ENCODE measurements around the gene NKX6-2. TPM values are rescaled to one million over a fixed set of nuclear protein-coding genes. Genes with fewer than 3 reads are reported as not detected.
A peak's percentile ranks its signal among the peaks of the same experiment; 100 is the strongest.

NKX6-2 gene
- total RNA-seq, 2 donors from 2014 or later, result not detected

DNA sequence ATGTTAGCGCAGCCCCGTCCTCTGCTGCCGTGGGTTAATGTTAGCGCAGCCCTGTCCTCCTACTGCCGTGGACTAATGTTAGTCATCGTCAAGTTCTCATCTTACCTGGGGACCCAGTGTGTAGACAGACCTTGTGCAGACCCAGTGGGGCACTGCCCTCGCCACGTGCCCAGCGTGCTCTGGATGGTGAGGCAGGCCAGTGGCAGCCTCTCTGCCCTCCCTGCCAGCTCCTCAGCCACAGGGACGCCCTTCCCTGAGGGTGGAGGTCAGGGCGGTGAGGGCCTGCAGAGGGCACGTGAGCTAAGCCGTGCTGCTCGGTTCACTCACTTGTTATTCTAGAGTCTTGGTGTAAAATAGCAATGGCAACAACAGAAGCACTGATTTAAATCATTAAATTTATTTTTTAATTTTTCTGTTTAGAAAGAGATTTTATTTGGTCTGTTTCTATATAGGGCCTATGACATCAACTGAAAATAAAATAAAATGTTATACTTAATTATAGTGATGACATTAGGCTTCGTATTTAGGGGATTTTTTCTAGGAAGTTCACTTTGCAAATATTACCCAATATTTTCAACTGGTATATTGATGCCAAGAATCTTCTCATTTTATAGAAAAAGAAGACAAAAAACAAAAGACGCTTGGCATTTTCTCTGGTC is 48.4 kb downstream of the NKX6-2 start:
- no peak overlapping the region for H3K27ac Mint-ChIP-seq
- no peaks in the 10 kb centered on the region for H3K27me3 Mint-ChIP-seq
- H3K4me3 Mint-ChIP-seq, result no peak overlapping the region
- H3K36me3 Mint-ChIP-seq (ENCODE audit: low read depth), result no peaks in the 10 kb centered on the region
- no peaks in the 10 kb centered on the region for H3K9me3 ChIP-seq (ENCODE audit: control insufficient read depth, low read length, poor library complexity, severe bottlenecking)
- no peak for ATAC-seq
- no peak for DNase-seq
- no peaks in the 10 kb centered on the region for H3K4me1 Mint-ChIP-seq

DNA sequence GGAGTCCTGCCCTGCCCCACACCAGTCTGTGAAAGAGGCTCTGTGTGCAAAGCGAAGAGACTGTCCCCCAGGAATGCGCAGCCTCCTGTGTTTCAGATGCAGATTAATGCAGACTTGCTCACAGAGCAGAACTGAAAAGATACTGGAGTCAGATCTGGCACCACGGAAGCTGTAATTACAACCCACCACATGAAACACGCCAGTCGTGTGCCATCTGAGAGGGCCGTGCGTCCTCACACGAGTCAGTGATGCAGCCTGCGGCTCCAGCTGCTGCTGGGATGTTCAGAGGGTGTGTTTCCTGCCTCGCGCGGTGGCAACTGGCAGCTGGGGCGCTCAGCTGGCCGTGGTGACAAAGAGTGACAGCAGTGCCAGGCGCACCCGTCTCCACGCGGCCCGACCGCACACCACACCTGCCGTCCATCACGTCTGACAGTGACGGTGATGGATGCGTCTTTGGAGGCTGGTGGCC is 50.0 kb downstream of the NKX6-2 start:
- no peaks in the 10 kb centered on the region for H3K27me3 Mint-ChIP-seq
- no peaks in the 10 kb centered on the region for H3K4me1 Mint-ChIP-seq
- H3K4me3 Mint-ChIP-seq, result no peak overlapping the region
- ATAC-seq, result no peak
- no peaks in the 10 kb centered on the region for H3K9me3 ChIP-seq (ENCODE audit: control insufficient read depth, low read length, poor library complexity, severe bottlenecking)
- no peak for DNase-seq
- peak overlapping the region; percentile 39 for H3K27ac Mint-ChIP-seq
- no peaks in the 10 kb centered on the region for H3K36me3 Mint-ChIP-seq (ENCODE audit: low read depth)

DNA sequence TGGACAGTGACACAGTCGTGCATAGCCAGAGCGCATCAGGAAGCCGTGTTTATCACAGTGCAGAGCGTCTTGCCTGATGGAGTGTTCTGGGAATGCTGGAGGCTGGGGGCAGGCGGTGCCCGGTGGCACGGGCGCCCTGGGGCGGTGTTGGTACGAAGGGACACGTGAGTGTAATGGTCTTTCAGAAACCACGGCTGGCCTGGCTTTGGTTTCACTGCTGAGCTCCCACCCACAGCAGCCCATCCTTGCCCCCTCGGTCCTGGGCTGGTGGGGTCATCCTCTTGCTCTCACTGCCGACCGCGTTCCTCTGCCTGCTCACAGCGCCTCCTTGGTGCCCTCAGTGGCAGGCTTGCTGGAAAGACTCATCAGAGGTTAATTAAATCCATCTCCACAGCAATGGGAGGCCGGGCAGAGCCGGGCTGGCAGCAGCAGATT is 50.6 kb downstream of the NKX6-2 start:
- H3K9me3 ChIP-seq (ENCODE audit: control insufficient read depth, low read length, poor library complexity, severe bottlenecking), result no peaks in the 10 kb centered on the region
- Mint-ChIP-seq H3K27ac (peak overlapping the region; percentile 39), H3K4me1 (no peaks in the 10 kb centered on the region), H3K27me3 (no peaks in the 10 kb centered on the region), H3K4me3 (no peak overlapping the region), H3K36me3 (ENCODE audit: low read depth) (no peaks in the 10 kb centered on the region)
- ATAC-seq, result no peak
- no peak for DNase-seq

DNA sequence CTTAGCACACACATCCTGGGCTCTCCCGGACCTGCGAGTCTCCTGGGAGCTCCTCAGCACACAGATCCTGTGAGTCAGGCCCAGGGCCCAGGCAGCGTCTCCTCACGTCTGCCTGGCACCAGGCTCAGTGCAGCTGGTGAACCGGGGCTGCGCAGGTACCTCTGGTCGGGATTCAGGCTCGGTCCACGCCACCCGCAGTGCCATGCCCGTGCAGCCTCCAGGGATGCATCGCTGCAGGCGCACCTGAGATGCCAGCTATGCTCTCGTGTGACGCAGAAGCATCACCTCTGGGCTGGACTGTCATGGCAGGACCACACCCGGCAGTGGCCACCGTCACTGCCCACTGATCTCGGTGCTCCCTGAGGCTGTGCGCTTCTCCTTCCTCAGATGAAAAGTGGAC is 52.0 kb downstream of the NKX6-2 start:
- no peaks in the 10 kb centered on the region for H3K9me3 ChIP-seq (ENCODE audit: control insufficient read depth, low read length, poor library complexity, severe bottlenecking)
- no peaks in the 10 kb centered on the region for H3K4me1 Mint-ChIP-seq
- H3K36me3 Mint-ChIP-seq (ENCODE audit: low read depth), result no peaks in the 10 kb centered on the region
- ATAC-seq (no peak), DNase-seq (no peak)
- H3K27ac Mint-ChIP-seq, result no peak overlapping the region
- H3K4me3 Mint-ChIP-seq, result no peak overlapping the region
- no peaks in the 10 kb centered on the region for H3K27me3 Mint-ChIP-seq

Other genes starting within 250 kb of the NKX6-2 start
- 10 to 100 TPM; 17.6 to 24.7 TPM for gene INPP5A, start 248.4 kb downstream of the NKX6-2 start, total RNA-seq
- not detected for gene CFAP46, start 156.4 kb upstream of the NKX6-2 start, total RNA-seq

All from T-helper 17 cell (primary cell).